ENCODE results near the gene RCBTB1.
"Not testable (repeated sequence)": the region's sequence is repeated elsewhere in the genome, so short reads cannot be mapped to it uniquely, and the experiment has no call there.

The RCBTB1 gene

DNA sequence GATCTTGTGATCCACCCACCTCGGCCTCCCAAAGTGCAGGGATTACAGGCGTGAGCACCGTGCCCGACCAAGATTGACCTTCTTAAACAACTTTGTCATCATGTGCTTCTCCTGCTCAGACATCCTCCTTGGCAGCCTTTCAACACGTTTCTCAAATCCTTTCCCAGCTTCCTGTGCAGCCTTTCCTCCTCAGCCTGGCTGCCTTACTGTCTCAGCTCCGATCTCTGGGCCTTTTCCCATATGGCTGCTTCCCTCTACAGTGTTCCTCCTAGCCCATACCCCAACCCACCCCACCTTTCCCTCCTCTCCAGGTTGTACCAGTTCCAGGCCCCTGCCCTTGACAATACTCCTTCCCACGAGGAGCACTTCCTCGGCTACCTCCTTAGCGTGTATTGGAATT is 82.4 kb downstream of the RCBTB1 start:
- no peak for DNase-seq

DNA sequence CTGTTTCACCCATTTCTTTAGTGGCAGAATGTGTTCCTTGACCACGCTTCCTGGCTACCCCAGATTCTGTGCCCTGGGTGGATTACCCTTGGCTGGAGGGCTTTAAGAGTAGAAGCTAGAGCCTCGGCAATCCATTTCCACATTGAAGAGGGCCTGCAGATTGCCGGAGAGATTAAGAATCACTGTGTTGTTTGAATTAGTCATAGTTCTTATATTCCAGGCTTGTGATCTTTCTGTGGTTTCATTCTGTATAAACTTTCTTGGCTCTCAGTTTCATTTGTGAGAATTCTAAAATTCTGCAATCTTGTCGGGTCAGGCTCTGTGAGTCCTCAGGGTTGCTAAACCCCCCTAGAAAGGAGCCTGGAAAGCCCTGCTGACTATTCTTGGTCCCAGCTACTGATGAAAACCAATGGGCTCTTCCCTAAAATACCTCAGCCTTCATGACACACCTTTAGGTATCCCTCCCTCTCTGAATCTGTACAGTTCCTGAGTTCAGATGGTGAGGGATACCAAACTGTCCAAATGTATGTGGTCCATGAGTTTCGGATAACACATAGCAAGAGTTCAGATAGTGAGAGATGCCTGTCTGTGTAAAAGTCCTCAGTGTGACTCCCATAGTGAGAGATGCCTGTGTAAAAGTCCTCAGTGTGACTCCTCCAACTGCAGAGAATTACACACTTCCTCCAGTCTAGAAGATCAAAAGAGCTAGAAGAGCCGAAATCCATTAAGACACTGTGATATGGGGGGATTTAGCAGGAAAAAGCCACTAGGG is 85.3 kb downstream of the RCBTB1 start:
- no peak for DNase-seq

DNA sequence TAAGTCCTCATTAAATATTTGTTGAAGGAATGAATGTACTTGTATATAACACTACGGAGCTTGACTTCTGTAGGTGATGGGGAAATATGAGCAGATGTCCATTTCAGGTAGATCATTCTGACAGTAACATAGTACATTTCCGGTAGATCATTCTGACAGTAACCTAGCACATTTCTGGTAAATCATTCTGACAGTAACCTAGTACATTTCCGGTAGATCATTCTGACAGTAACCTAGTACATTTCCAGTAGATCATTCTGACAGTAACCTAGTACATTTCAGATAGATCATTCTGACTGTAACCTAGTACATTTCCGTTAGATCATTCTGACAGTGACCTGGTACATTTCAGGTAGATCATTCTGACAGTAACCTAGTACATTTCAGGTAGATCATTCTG is 87.2 kb downstream of the RCBTB1 start:
- DNase-seq, result no peak

DNA sequence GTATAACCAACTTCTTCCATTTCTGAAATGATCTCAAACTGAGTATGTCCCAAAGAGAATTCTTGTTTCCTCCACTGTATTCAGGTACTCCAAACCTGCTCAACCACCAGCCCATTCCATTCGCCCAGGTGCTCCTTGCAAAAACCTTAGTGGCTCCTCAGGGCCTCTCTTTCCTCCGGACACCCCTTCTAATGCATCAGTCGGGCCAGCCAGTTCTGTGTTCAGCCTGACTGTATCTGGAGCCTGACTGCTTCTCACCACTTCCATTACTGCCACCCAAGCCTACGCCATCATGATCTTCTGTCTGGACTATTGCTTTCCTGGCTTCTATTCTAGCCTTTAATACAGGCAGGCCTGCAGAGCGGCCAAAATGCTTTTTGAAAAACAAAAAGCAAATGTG is 88.1 kb downstream of the RCBTB1 start:
- DNase-seq, result no peak

DNA sequence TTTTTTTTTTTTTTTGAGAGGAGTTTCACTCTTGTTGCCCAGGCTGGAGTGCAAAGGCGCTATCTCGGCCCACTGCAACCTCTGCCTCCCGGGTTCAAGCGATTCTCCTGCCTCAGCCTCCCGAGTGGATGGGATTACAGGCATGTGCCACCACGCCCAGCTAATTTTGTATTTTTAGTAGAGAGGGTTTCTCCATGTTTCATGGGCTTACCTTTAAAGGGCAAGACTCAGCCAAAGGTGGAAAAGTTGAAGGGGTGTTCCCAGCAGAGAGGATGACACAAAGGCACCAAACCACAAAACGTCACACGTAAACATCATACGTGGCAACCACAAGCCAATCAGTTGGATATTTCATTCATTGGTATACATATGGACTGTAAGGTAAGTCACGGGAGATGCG is 88.5 kb downstream of the RCBTB1 start:
- not testable (repeated sequence) for DNase-seq

DNA sequence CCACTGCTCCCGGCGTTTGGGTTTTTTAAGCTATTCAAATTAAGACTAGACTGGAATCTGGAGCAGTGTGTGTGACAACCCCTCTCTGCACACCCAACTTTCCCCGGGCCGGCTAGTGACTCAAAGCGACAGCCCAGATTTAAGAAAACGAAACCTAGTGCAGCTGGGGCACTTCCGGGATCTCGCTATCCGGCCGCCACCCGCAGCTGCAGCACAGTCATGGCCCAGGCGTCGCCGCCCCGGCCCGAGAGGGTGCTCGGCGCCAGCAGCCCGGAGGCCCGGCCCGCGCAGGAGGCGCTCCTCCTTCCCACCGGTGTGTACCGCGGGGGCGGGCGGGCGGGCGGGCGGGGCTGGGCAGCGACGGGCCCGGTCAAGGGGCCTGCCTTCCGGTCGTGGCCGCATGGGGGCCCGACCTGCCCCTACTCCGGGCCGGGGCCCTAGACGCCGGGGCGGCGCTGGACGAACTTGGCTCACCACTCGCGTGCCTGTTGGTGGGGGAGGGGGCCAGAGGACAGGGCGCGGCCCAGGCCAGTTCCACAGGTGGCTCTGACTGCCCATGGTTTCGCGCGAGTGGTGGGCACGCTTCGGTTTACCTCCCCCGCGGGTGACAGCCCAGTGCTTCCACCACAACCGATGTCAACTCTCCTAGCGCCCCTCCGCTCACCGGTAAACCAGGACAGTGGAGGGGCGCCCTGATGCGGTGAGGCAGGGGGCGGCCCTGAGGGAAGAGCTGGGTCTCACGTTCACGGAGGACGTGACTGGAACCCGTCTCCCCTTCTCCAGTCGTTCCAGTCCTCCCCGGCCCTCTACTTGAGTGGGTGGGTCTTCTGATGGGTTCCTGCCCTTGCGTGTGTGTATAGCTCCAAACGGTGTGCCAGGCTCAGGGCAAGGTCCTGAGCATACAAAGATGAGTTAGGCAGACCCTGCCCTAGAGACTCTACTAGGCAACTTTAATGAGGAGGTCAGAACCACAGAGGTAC is 89.3 kb downstream of the RCBTB1 start, which contains the start of gene PHF11:
TSS of gene PHF11 (plus strand) at position 171 of the 980 bp plus-strand sequence. CDS start at position 220, 49 bp downstream.
- DNase-seq, result no peak

DNA sequence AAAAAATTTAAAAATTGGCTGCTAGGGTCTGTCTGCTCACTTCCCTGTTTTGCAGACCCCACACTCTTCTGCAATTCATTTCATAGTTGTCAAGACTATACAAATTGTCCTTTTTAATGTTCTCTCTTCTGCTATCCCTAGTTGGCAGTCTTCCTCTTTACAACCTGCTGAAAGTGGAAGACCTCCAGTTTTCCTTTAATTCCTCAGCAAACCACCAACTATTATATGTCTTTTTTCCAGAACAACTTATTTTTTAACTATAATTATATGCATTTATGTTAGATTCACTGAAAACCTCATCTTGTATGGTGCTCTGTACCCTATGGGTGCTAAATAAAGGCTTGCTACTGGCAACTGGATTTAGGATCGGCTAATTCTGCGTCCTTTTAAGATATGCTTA is 90.7 kb downstream of the RCBTB1 start:
- DNase-seq, result no peak

DNA sequence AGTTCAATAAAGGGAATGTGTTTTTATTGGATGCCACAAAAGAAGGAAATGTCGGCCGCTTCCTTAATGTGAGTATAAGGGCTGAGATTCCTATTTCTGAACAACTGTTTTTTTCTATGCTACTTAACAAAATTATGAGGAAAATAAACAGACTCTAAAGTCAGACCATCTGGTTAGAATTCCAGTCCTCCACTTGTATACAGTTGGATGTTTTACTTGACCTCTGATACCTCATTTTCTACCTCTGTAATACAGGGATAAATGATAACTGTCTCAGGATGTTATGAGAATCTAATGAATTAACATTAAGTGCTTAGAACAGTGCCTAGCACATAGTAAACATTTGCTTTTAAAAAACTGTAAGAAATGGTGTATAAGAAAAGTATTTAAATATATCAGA is 96.8 kb downstream of the RCBTB1 start:
- no peak for DNase-seq
